Measurements from ENCODE around the gene ATF7. TPM values are rescaled to one million over a fixed set of nuclear protein-coding genes. Genes with fewer than 3 reads are reported as not detected.

The ATF7 gene
- total and polyA plus RNA-seq, 2 of the 13 experiments (the other 11 are each of a cell fraction or from before 2014, with no cell fraction given), result 9.6 to 16.2 TPM

DNA sequence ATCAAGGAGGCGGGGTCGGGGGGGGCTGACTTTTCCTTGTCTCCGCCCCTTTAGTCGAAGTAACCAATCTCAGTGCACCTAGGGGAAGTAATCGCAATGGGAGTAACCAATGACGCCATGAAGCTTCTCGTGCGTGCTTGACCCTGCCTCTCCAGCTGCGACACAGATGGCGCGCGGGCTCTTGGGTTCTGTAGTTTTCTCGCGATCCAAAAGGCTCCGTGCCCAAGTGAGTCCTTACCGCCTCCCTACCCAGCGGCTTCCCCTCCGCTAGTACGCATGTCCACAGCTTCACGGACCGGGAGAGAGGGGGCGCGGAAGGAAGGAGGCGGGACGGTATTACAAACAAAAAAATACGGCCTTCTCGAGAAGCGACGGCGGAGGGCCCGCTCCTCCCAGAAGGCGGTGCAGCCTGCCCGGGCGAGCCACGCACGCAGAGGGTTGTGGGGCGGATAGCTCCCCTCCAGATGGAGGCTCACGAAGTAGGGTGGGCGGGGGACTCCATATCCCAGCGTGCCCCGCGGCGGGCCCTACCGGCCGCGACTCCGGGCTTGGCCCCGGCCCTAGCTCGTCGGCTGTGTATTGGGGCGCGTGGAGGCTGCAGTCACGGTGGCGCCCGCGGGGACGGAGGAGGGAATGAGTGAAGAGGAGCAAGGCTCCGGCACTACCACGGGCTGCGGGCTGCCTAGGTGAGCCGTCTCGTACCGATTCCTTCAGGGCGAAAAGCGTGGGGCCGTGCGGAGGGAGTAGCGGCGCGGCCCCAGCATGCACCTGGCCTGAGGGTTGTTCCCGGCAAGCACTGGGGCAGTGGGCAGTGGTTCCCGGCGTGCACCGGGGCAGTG, 125.2 kb downstream of the ATF7 start, which contains the start of gene TARBP2 (continued):
- no peak for TF ChIP-seq MTA3 (CRISPR knock-in tag; IDR thresholded peaks at IDR 0.05)
- TF ChIP-seq ATF1 (CRISPR knock-in tag; IDR thresholded peaks at IDR 0.05), result peak; percentile 93
- TF ChIP-seq KDM5A (IDR thresholded peaks at IDR 0.05; ENCODE audit: borderline replicate concordance, low read length), result peak; percentile 63; the same call in 1 of the 2 replicates
- no peak; the same call in 1 of the 2 replicates for TF ChIP-seq ZNF160 (CRISPR knock-in tag; IDR thresholded peaks at IDR 0.05)
- peak; percentile 34 for TF ChIP-seq XRCC5 (optimal IDR thresholded peaks at IDR 0.05; ENCODE audit: low read length)
- peak; percentile 54 for TF ChIP-seq ZNF441 (CRISPR knock-in tag; IDR thresholded peaks at IDR 0.05; ENCODE audit: borderline replicate concordance)
- no peak for TF ChIP-seq ZSCAN9 (CRISPR knock-in tag; IDR thresholded peaks at IDR 0.05; ENCODE audit: borderline replicate concordance)
- TF ChIP-seq NFYC (CRISPR knock-in tag; IDR thresholded peaks at IDR 0.05), result peak; percentile 88
- peak; percentile 91 for TF ChIP-seq BORCS8-MEF2B (CRISPR knock-in tag; IDR thresholded peaks at IDR 0.05)
- TF ChIP-seq, protein P1, sequence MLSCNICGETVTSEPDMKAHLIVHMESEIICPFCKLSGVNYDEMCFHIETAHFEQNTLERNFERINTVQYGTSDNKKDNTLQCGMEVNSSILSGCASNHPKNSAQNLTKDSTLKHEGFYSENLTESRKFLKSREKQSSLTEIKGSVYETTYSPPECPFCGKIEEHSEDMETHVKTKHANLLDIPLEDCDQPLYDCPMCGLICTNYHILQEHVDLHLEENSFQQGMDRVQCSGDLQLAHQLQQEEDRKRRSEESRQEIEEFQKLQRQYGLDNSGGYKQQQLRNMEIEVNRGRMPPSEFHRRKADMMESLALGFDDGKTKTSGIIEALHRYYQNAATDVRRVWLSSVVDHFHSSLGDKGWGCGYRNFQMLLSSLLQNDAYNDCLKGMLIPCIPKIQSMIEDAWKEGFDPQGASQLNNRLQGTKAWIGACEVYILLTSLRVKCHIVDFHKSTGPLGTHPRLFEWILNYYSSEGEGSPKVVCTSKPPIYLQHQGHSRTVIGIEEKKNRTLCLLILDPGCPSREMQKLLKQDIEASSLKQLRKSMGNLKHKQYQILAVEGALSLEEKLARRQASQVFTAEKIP (CRISPR knock-in tag; IDR thresholded peaks at IDR 0.05; ENCODE audit: borderline replicate concordance), result no peak
- no peak for TF ChIP-seq NPAS2 (CRISPR knock-in tag; IDR thresholded peaks at IDR 0.05; ENCODE audit: borderline replicate concordance)
- TF ChIP-seq NFATC3 (CRISPR knock-in tag; IDR thresholded peaks at IDR 0.05), result no peak
- no peak for TF ChIP-seq PCBP1 (IDR thresholded peaks at IDR 0.05; ENCODE audit: borderline replicate concordance, low read depth, low read length)
- peak; percentile 52; the same call in 1 of the 2 replicates for TF ChIP-seq ZNF225 (CRISPR knock-in tag; IDR thresholded peaks at IDR 0.05)
- no peak for TF ChIP-seq ZNF20 (CRISPR knock-in tag; IDR thresholded peaks at IDR 0.05)
- TF ChIP-seq BRD4 (CRISPR knock-in tag; IDR thresholded peaks at IDR 0.05), result peak; percentile 93
- TF ChIP-seq NCOR1 (IDR thresholded peaks at IDR 0.05; ENCODE audit: borderline replicate concordance, low read length), result no peak
- no peak for TF ChIP-seq ZNF7 (CRISPR knock-in tag; IDR thresholded peaks at IDR 0.05)
- TF ChIP-seq MEIS1 (CRISPR knock-in tag; IDR thresholded peaks at IDR 0.05; ENCODE audit: borderline replicate concordance), result no peak
- TF ChIP-seq ZNF839 (CRISPR knock-in tag; IDR thresholded peaks at IDR 0.05; ENCODE audit: borderline replicate concordance), result no peak
- no peak for TF ChIP-seq PRMT3 (CRISPR knock-in tag; IDR thresholded peaks at IDR 0.05; ENCODE audit: borderline replicate concordance, low read depth)
- TF ChIP-seq ATF7 (IDR thresholded peaks at IDR 0.05), result 0 out of 2 replicates have a peak, but pooled peaks have one; percentile 27
- TF ChIP-seq ATF7 (CRISPR knock-in tag; IDR thresholded peaks at IDR 0.05), result no peak
- peak; percentile 96 for TF ChIP-seq POLR2G (IDR thresholded peaks at IDR 0.05; ENCODE audit: low read depth, low read length)
- TF ChIP-seq, protein P2, sequence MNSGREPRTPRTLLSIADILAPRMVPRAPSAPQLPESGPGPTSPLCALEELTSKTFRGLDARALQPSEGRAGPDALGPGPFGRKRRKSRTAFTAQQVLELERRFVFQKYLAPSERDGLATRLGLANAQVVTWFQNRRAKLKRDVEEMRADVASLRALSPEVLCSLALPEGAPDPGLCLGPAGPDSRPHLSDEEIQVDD (CRISPR knock-in tag; IDR thresholded peaks at IDR 0.05; ENCODE audit: borderline replicate concordance), result no peak
- TF ChIP-seq, protein P3, sequence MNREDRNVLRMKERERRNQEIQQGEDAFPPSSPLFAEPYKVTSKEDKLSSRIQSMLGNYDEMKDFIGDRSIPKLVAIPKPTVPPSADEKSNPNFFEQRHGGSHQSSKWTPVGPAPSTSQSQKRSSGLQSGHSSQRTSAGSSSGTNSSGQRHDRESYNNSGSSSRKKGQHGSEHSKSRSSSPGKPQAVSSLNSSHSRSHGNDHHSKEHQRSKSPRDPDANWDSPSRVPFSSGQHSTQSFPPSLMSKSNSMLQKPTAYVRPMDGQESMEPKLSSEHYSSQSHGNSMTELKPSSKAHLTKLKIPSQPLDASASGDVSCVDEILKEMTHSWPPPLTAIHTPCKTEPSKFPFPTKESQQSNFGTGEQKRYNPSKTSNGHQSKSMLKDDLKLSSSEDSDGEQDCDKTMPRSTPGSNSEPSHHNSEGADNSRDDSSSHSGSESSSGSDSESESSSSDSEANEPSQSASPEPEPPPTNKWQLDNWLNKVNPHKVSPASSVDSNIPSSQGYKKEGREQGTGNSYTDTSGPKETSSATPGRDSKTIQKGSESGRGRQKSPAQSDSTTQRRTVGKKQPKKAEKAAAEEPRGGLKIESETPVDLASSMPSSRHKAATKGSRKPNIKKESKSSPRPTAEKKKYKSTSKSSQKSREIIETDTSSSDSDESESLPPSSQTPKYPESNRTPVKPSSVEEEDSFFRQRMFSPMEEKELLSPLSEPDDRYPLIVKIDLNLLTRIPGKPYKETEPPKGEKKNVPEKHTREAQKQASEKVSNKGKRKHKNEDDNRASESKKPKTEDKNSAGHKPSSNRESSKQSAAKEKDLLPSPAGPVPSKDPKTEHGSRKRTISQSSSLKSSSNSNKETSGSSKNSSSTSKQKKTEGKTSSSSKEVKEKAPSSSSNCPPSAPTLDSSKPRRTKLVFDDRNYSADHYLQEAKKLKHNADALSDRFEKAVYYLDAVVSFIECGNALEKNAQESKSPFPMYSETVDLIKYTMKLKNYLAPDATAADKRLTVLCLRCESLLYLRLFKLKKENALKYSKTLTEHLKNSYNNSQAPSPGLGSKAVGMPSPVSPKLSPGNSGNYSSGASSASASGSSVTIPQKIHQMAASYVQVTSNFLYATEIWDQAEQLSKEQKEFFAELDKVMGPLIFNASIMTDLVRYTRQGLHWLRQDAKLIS (CRISPR knock-in tag; IDR thresholded peaks at IDR 0.05), result no peak; the same call in 1 of the 2 replicates

All from HepG2 (cell line).